Gastrocnemius medialis (tissue), 4 donors: ENCODE measurements around the gene MYBL2.

Experiments
- POLR2A ChIP-seq, 2 donors: fragments of 450-650 bp; IDR thresholded peaks; one replicate each; pipeline ENCODE4 v1.6.1; 2017; ENCODE audit warnings: antibody characterized with exemption in 2 of 2, mild to moderate bottlenecking in 2 of 2, moderate library complexity in 2 of 2
- TF ChIP-seq, protein P1 (sequence below), 5 experiments: fragments of 450-650 bp in 3 of 5; fragments of 200-600 bp in 2 of 5; sonication (generic) in 2 of 5; IDR thresholded peaks in 4 of 5; conservative IDR thresholded peaks in 1 of 5; 1 replicate in 4 of 5; 2 replicates in 1 of 5; pipeline ENCODE4 v1.5.1; 2016 to 2019; ENCODE audit warnings: antibody characterized with exemption in 5 of 5, mild to moderate bottlenecking in 3 of 5, moderate library complexity in 3 of 5

DNA sequence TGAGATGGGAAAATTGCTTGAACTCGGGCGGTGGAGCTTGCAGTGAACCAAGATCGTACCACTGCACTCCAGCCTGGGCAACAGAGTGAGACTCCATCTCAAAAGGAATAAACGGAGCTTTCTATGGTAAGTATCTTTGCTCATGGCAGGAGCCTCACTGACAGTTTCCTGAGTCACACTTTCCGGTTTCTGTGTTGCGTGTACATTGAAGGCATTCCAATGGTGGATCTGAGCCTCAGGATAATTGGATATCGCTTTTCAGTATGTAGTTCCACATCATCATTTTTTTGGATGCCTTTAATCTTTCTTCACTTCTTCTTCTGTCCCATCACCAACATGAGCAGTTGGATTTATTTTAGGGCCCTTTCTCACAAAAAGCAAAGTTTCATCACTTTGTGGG is 88.5 kb downstream of the MYBL2 start:
- TF ChIP-seq, protein P1, sequence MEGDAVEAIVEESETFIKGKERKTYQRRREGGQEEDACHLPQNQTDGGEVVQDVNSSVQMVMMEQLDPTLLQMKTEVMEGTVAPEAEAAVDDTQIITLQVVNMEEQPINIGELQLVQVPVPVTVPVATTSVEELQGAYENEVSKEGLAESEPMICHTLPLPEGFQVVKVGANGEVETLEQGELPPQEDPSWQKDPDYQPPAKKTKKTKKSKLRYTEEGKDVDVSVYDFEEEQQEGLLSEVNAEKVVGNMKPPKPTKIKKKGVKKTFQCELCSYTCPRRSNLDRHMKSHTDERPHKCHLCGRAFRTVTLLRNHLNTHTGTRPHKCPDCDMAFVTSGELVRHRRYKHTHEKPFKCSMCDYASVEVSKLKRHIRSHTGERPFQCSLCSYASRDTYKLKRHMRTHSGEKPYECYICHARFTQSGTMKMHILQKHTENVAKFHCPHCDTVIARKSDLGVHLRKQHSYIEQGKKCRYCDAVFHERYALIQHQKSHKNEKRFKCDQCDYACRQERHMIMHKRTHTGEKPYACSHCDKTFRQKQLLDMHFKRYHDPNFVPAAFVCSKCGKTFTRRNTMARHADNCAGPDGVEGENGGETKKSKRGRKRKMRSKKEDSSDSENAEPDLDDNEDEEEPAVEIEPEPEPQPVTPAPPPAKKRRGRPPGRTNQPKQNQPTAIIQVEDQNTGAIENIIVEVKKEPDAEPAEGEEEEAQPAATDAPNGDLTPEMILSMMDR (IDR thresholded peaks at IDR 0.05 in 4 of 5, conservative IDR thresholded peaks at IDR 0.05 in 1 of 5) = no peak
- no peak for TF ChIP-seq POLR2A (IDR thresholded peaks at IDR 0.05)
